Neural cell (in vitro differentiated cells): Measurements from ENCODE around the gene MTTP. TPM values are rescaled to one million over a fixed set of nuclear protein-coding genes. Genes with fewer than 3 reads are reported as not detected.

Experiments used
- H2AFZ ChIP-seq: fragments of 200-600, 300-800 bp; sonication (generic), shearing (Covaris generic); 2 replicates; pipeline ENCODE4 v1.6.0; 2014; ENCODE audit warnings: low read depth, mild to moderate bottlenecking, antibody characterized with exemption, low read length, moderate library complexity
- H3F3A ChIP-seq: fragments of 200-600 bp; shearing (Covaris generic); 2 replicates; pipeline ENCODE4 v1.6.1; 2016; ENCODE audit warnings: mild to moderate bottlenecking, moderate library complexity, mixed read lengths, antibody characterized with exemption, low read length; ENCODE audit not compliant: insufficient read depth, poor library complexity, severe bottlenecking
- H3K27ac ChIP-seq: fragments of 200-600, 300-800 bp; sonication (generic), shearing (Covaris generic); 2 replicates; pipeline ENCODE4 v1.5.1; 2014; ENCODE audit warnings: mild to moderate bottlenecking, low read length, moderate library complexity
- H3K27me3 ChIP-seq: fragments of 300-800, 200-600 bp; sonication (generic), shearing (Covaris generic); 2 replicates; pipeline ENCODE4 v1.6.0; 2014; ENCODE audit warnings: mild to moderate bottlenecking, low read depth, low read length, moderate library complexity; ENCODE audit not compliant: insufficient read depth
- H3K36me3 ChIP-seq: fragments of 300-800, 200-600 bp; sonication (generic), shearing (Covaris generic); 2 replicates; pipeline ENCODE4 v1.5.1; 2014; ENCODE audit warnings: mild to moderate bottlenecking, antibody characterized with exemption, low read length, moderate library complexity; ENCODE audit not compliant: insufficient read depth
- H3K4me2 ChIP-seq: fragments of 300-800, 200-600 bp; sonication (generic), shearing (Covaris generic); 2 replicates; pipeline ENCODE4 v1.6.0; 2014; ENCODE audit warnings: mild to moderate bottlenecking, low read length
- H3K4me3 ChIP-seq: fragments of 300-800, 200-600 bp; sonication (generic), shearing (Covaris generic); 2 replicates; pipeline ENCODE4 v1.5.1; 2014; ENCODE audit warnings: mild to moderate bottlenecking, low read length, moderate library complexity
- H3K79me2 ChIP-seq: fragments of 200-600 bp; shearing (Covaris generic); replicated peaks from 2 replicates; pipeline ENCODE4 v1.6.0; 2014; ENCODE audit warnings: mild to moderate bottlenecking, low read length, moderate library complexity; ENCODE audit not compliant: insufficient read depth
- H3K9ac ChIP-seq: fragments of 300-800, 200-600 bp; sonication (generic), shearing (Covaris generic); 2 replicates; pipeline ENCODE4 v1.6.1; 2016; ENCODE audit warnings: mild to moderate bottlenecking, low read length, mixed read lengths
- H3K9me2 ChIP-seq: fragments of 200-600 bp; shearing (Covaris generic); 2 replicates; pipeline ENCODE4 v1.6.1; 2016; ENCODE audit warnings: mild to moderate bottlenecking, low read length, mixed read lengths; ENCODE audit not compliant: insufficient read depth
- H3K9me3 ChIP-seq: fragments of 200-600, 300-800 bp; sonication (generic), shearing (Covaris generic); 2 replicates; pipeline ENCODE4 v1.6.1; 2016; ENCODE audit warnings: mild to moderate bottlenecking, mixed run types, low read length, moderate library complexity, mixed read lengths
- H4K20me1 ChIP-seq: fragments of 200-600 bp; shearing (Covaris generic); 2 replicates; pipeline ENCODE4 v1.6.1; 2016; ENCODE audit warnings: mild to moderate bottlenecking, mixed run types; ENCODE audit not compliant: insufficient read depth
- CTCF ChIP-seq: fragments of 450-650 bp; IDR thresholded peaks from 2 replicates; pipeline ENCODE4 v1.5.1; 2014; ENCODE audit warnings: antibody characterized with exemption, mild to moderate bottlenecking, moderate library complexity; ENCODE audit not compliant: poor library complexity, severe bottlenecking
- EP300 ChIP-seq: fragments of 450-650 bp; conservative IDR thresholded peaks from 2 replicates; pipeline ENCODE4 v1.6.1; 2014; ENCODE audit warnings: antibody characterized with exemption, mild to moderate bottlenecking, moderate library complexity; ENCODE audit not compliant: poor library complexity, severe bottlenecking
- EZH2 ChIP-seq: fragments of 200-600, 300-800 bp; shearing (Covaris generic), sonication (generic); IDR thresholded peaks from 2 replicates; pipeline ENCODE4 v1.6.1; 2014; ENCODE audit warnings: antibody characterized with exemption, low read length, borderline replicate concordance, mild to moderate bottlenecking; ENCODE audit not compliant: insufficient read depth, poor library complexity, severe bottlenecking
- MXI1 ChIP-seq: fragments of 450-650 bp; conservative IDR thresholded peaks from 2 replicates; pipeline ENCODE4 v1.6.1; 2014; ENCODE audit warnings: antibody characterized with exemption, mild to moderate bottlenecking; ENCODE audit not compliant: poor library complexity, severe bottlenecking
- POLR2AphosphoS5 ChIP-seq: IDR thresholded peaks from 2 replicates; pipeline ENCODE4 v1.6.1; 2012
- RAD21 ChIP-seq: fragments of 450-650 bp; conservative IDR thresholded peaks from 2 replicates; pipeline ENCODE4 v1.6.1; 2014; ENCODE audit warnings: antibody characterized with exemption, mild to moderate bottlenecking, moderate library complexity
- REST ChIP-seq: IDR thresholded peaks from 2 replicates; pipeline ENCODE4 v1.6.1; 2012; ENCODE audit warnings: borderline replicate concordance
- SMC3 ChIP-seq: fragments of 450-650 bp; conservative IDR thresholded peaks from 2 replicates; pipeline ENCODE4 v1.6.1; 2014; ENCODE audit warnings: antibody characterized with exemption, mild to moderate bottlenecking, moderate library complexity; ENCODE audit not compliant: poor library complexity
- TAF1 ChIP-seq: IDR thresholded peaks from 2 replicates; pipeline ENCODE4 v1.6.1; 2012; ENCODE audit warnings: low read depth
- polyA plus RNA-seq: library from polyadenylated mRNA; depleted of rRNA; stranded (reverse); fragments of >200 nt; gene quantifications from 2 replicates; pipeline ENCODE4 v1.2.3, GENCODE V29; 2014

Gene MTTP
- polyA plus RNA-seq, 1 donor from 2014 or later = 1.2 TPM

GRCh38 chr4:99634742-99635360, 60.2 kb downstream of the MTTP start:
- Histone ChIP-seq H3K79me2 (no peaks in the 10 kb centered on the region), H2AFZ (no peak overlapping the region), H3F3A (no peaks in the 10 kb centered on the region), H3K9me3 (no peaks in the 10 kb centered on the region), H3K9ac (no peak overlapping the region), H3K36me3 (no peaks in the 10 kb centered on the region), H3K4me2 (no peak overlapping the region), H3K27ac (no peak overlapping the region), H3K27me3 (no peaks in the 10 kb centered on the region), H3K9me2 (no peaks in the 10 kb centered on the region), H3K4me3 (no peak overlapping the region), H4K20me1 (no peaks in the 10 kb centered on the region)
- no peak for TF ChIP-seq SMC3
- TF ChIP-seq EP300 = no peak

GRCh38 chr4:99635601-99636000, 61.0 kb downstream of the MTTP start:
- TF ChIP-seq REST (no peak), SMC3 (no peak), CTCF (no peak)
- H3F3A ChIP-seq = no peaks in the 10 kb centered on the region

GRCh38 chr4:99636422-99636821, 61.8 kb downstream of the MTTP start:
- H2AFZ ChIP-seq = no peak overlapping the region
- TF ChIP-seq MXI1 = no peak
- no peak for TF ChIP-seq EP300
- TF ChIP-seq REST = no peak
- no peak for TF ChIP-seq TAF1
- no peak for TF ChIP-seq EZH2
- no peak for TF ChIP-seq RAD21
- no peak for TF ChIP-seq POLR2AphosphoS5
- TF ChIP-seq CTCF = no peak
- no peak for TF ChIP-seq SMC3

More at GRCh38 chr4:99635601-99636000, 61.0 kb downstream of the MTTP start:
- no peak overlapping the region for H3K27ac ChIP-seq
- H3K9ac ChIP-seq = no peak overlapping the region
- H3K9me3 ChIP-seq = no peaks in the 10 kb centered on the region
- H3K4me3 ChIP-seq = no peak overlapping the region
- no peaks in the 10 kb centered on the region for H3K9me2 ChIP-seq
- H3K36me3 ChIP-seq = no peaks in the 10 kb centered on the region
- H4K20me1 ChIP-seq = no peaks in the 10 kb centered on the region
- no peaks in the 10 kb centered on the region for H3K27me3 ChIP-seq
- no peaks in the 10 kb centered on the region for H3K79me2 ChIP-seq
- H3K4me2 ChIP-seq = no peak overlapping the region
- no peak overlapping the region for H2AFZ ChIP-seq

More at GRCh38 chr4:99636422-99636821, 61.8 kb downstream of the MTTP start:
- Histone ChIP-seq H3K27ac (no peak overlapping the region), H3K9me3 (no peaks in the 10 kb centered on the region), H3K36me3 (no peaks in the 10 kb centered on the region), H3K79me2 (no peaks in the 10 kb centered on the region), H3K9me2 (no peaks in the 10 kb centered on the region), H3K27me3 (no peaks in the 10 kb centered on the region), H3K9ac (no peak overlapping the region), H4K20me1 (no peaks in the 10 kb centered on the region), H3F3A (no peaks in the 10 kb centered on the region), H3K4me2 (no peak overlapping the region), H3K4me3 (no peak overlapping the region)
